Activated T-helper 1 cell treated with anti-CD3 and anti-CD28 coated beads, Interleukin-2, amount 50 U/mL, for 16 hours (primary cell): ENCODE data around the gene HYCC2.
"Not testable (repeated sequence)": the region's sequence is repeated elsewhere in the genome, so short reads cannot be mapped to it uniquely, and the experiment has no call there.

Source experiments
- DNase-seq, 2 donors: peaks; one replicate each; pipeline ENCODE4 v3.0.0-alpha.2; 2020; ENCODE audit warnings: low read depth in 1 of 2, low spot score in 1 of 2

The HYCC2 gene

GRCh38 chr2:201072201-201072530 lies 695 bp upstream of the HYCC2 start:
- DNase-seq, result no peak

- DNase-seq, result no peak
Measured at GRCh38 chr2:201070948-201071478, 458 bp downstream of the HYCC2 start.

DNA sequence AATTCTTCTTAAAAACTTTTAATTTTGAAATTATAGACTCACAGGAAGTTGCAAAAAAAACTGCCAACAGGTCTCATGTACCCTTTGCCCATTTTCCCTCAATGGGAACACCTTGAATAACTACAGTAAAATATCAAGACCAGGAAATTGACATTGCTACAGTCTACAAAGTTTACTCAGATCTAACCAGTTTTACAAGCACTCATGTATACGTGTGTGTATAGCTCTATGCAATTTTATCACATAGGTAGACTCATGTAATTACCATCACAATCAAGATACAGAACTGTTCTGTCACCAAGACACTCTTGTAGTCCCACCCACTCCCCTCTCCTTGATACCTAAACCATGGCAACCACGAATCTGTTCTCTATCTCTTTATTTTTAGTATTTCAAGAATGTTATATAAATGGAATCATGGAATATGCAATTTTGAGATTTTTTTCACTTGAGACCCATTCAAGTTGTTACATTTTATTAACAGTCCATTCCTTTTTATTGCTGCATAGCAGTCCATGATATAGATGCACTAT lies 6.6 kb downstream of the HYCC2 start:
- DNase-seq, result no peak

DNA sequence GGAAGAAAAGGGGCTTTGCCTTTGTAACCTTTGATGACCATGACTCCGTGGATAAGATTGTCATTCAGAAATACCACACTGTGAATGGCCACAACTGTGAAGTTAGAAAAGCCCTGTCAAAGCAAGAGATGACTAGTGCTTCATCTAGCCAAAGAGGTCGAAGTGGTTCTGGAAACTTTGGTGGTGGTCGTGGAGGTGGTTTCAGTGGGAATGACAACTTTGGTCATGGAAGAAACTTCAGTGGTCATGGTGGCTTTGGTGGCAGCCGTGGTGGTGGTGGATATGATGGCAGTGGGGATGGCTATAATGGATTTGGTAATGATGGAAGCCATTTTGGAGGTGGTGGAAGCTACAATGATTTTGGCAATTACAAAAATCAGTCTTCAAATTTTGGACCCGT lies 8.0 kb downstream of the HYCC2 start:
- not testable (repeated sequence) for DNase-seq

DNA sequence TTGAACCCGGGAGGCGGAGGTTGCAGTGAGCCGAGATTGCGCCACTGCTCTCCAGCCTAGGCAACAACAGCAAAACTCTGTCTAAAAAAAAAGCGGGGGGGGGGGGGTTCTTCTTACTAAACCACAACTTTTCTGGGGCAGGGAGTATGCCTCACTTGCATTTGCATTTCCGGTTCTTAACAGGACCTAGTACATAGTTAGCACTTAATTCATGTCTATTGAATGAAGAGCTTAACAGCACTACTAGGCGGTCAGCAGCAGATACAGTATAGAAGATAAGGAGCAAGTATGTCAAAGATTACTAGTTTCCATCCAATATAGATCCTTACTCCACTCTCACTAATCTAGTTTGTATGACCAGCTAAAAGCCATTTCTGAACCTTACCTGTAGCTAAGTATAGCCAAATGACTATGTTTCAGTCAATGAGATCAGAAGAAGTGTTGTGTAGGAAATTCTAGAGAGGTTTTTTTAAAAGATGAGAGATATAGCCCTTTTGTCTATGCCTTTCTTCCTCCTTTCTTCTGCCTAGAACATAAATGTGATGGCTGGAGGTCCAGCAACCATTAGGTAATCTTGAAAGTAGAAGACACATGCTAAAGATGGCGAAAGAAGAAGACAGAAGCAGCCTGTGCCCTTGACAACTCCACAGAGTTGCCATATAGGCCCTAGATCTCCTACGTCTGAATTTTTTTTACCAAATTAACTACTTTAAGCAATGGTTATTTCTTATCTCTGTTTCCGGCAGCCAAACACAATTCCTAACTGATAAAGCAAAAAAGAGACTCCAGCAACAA lies 11.3 kb downstream of the HYCC2 start:
- DNase-seq, result no peak

- DNase-seq, result no peak
Measured at GRCh38 chr2:201058914-201059313, 12.6 kb downstream of the HYCC2 start.

DNA sequence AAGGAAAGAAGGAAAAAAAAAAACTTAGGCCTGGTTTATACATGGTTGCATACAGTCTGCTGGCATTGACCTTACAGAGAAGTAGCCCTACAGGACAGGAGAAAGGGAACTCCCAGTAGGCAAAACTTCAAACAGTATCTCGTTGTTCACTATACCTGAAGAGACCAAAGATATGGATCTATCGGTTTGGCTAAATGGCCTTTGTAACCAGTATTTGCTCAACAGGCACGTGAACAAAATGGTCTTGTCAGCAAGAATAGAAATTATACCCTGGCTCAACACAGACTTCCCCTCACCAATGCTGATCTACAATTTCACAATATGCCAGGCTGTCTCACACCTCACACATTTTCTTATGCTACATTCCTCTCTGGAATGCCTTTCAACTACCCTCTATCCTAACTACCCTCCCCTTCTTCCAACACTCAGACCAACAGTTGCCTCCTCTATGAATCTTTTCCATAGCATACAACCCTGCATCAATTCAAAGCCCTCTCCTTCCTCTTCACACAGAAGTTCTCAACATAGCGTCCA lies 13.7 kb downstream of the HYCC2 start:
- no peak for DNase-seq

DNA sequence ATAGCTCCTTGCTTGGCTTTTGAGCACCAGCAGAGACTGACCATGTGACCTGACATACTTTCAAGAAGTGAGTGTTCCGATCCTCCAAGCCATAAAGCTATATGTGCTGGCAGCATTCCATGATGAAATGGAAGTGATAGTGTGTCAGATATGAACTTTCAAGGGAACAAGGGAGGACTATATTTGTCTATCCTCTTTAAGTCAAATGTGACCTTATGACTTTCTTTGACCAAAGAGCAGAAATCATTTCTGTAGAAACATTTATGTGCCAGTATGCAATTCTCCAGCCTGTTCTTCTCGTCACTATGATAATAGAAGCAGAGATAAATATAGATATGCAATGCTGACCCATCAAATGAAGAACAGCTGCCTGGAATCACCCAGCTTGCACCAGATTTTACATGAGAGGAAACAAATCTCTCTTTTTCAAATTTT lies 14.4 kb downstream of the HYCC2 start:
- DNase-seq, result no peak

GRCh38 chr2:201049455-201049854 lies 22.0 kb downstream of the HYCC2 start:
- DNase-seq, result no peak

DNA sequence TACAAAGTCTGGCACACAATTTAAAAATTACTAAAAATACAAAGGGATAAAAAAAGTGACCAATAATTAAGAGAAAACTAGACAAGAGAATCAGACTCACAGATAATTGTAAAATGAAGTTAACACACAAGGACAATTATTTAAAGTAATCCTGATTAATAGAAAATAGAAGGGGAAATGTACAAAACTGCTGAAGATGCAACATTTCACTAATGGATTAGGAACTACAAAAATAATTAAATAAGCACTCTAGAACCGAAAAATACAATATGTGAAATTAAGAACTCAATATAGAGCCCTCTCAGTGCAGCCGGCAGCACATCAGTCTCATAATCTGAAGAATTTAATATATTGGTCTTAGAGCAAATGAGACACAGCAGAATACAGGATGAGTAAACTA lies 24.6 kb downstream of the HYCC2 start:
- no peak for DNase-seq

- DNase-seq, result not testable (repeated sequence)
Measured at GRCh38 chr2:201043050-201043449, 28.4 kb downstream of the HYCC2 start.

- DNase-seq, result not testable (repeated sequence)
Measured at GRCh38 chr2:201042451-201042850, 29.0 kb downstream of the HYCC2 start.

- no peak for DNase-seq
Measured at GRCh38 chr2:201040867-201041628, 30.4 kb downstream of the HYCC2 start.

GRCh38 chr2:201038855-201039254 lies 32.6 kb downstream of the HYCC2 start:
- DNase-seq, result no peak

GRCh38 chr2:201038361-201038760 lies 33.1 kb downstream of the HYCC2 start:
- not testable (repeated sequence) for DNase-seq

GRCh38 chr2:201034355-201034754 lies 37.1 kb downstream of the HYCC2 start:
- not testable (repeated sequence) for DNase-seq

DNA sequence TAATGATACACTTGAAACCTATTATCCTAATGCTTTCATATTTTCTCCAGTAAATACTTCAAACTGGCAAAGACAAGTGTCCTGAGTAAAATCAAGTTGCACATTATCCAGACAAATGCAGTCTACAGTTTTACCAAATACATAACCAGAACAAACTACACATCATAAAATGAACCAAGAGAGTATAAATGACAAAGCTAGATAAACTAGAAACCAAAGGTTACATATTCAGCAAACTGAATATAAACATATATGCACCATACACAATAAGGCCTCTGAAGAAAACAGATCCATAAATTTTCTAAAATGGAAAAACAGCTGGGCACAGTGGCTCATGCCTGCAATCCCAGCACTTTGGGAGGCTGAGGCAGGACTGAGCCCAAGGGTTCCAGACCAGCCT lies 47.0 kb downstream of the HYCC2 start:
- DNase-seq, result no peak

GRCh38 chr2:201021914-201022313 lies 49.6 kb downstream of the HYCC2 start:
- no peak for DNase-seq
